Body of pancreas (tissue), 4 donors: ENCODE measurements around the gene HAP1. TPM values are rescaled to one million over a fixed set of nuclear protein-coding genes. Genes with fewer than 3 reads are reported as not detected.

Experiments used
- ATAC-seq: fragments of 150-250 bp; one replicate; pipeline ENCODE4 v1.9.1; 2016
- DNase-seq, 4 donors: peaks; one replicate each; pipeline ENCODE4 v3.0.0-alpha.2; 2019
- H3K27ac ChIP-seq, 4 donors: fragments of 200-600 bp; sonication (generic); 1 replicate in 3 of 4; 2 replicates in 1 of 4; pipeline versions ENCODE4 v1.5.1 to v1.6.1; 2016 to 2019; ENCODE audit warnings: mild to moderate bottlenecking in 1 of 4, mixed read lengths in 1 of 4, moderate library complexity in 1 of 4
- H3K27me3 ChIP-seq, 2 donors: fragments of 200-600 bp; sonication (generic); one replicate each; pipeline ENCODE4 v1.6.0; 2016; ENCODE audit warnings: mild to moderate bottlenecking in 1 of 2
- H3K36me3 ChIP-seq, 2 donors: fragments of 200-600 bp; sonication (generic); replicated peaks in 1 of 2; 2 replicates each; pipeline ENCODE4 v1.5.1; 2016; ENCODE audit warnings: low read depth in 2 of 2; ENCODE audit not compliant: insufficient read depth in 1 of 2
- H3K4me1 ChIP-seq: fragments of 200-600 bp; sonication (generic); one replicate; pipeline ENCODE4 v1.6.0; 2016
- H3K4me3 ChIP-seq, 2 donors: fragments of 200-600 bp; sonication (generic); 1 replicate in 1 of 2; 2 replicates in 1 of 2; pipeline ENCODE4 v1.5.1; 2016 to 2019
- H3K9me3 ChIP-seq, 3 donors: fragments of 200-600 bp; sonication (generic); 1 replicate in 2 of 3; 2 replicates in 1 of 3; pipeline ENCODE4 v1.5.1; 2016
- POLR2A ChIP-seq, 3 donors: fragments of 450-650 bp; IDR thresholded peaks; one replicate each; pipeline ENCODE4 v1.6.1; 2016; ENCODE audit warnings: antibody characterized with exemption in 3 of 3, mild to moderate bottlenecking in 2 of 3
- WGBS, 2 donors: methylation state at CpG; one replicate each; pipeline ENCODE4 v1.1.5; 2017; 5-methylcytosine and 5-hydroxymethylcytosine counted together
- intact Hi-C: fragments of 100-400 bp; cut with DNase I; formaldehyde crosslinking; loops from one replicate; pipeline ENCODE4 v1.15.1; 2023
- total RNA-seq, 2 donors: library from RNA; depleted of rRNA; stranded (reverse); fragments of >200 nt; gene quantifications; one replicate each; pipeline ENCODE4 v1.1.0, GENCODE V29; 2016
- TF ChIP-seq, protein P1 (sequence below), 7 experiments: fragments of 450-650 bp in 4 of 7; fragments of 200-600 bp in 3 of 7; sonication (generic) in 3 of 7; IDR thresholded peaks; one replicate each; pipeline ENCODE4 v1.5.1; 2016 to 2019; ENCODE audit warnings: antibody characterized with exemption in 7 of 7

HAP1 gene
- total RNA-seq, 2 donors from 2014 or later = 0.52 to 1.3 TPM

DNA sequence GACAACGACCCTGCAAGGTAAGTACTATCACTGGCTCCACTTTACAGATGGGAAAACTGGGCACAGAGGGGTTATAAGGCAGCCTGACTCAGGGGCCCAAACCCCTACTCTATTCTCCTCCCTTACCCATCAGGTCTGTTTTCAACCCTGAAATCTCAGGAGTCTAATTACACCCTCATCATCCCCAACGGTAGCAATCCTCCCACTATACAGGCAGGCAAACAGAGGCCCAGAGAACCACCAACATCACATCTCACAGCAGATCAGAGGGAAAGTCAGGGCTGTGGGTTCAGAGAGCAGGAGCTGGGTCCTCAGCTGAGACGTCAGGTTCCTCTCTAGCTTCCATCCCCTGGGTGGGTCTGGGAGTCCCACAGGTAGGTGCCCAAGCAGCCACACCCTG, 35.5 kb upstream of the HAP1 start:
- no peak overlapping the region for H3K27ac ChIP-seq
- peaks cover 39% of the 10 kb centered on the region in 2 donors for H3K36me3 ChIP-seq
- TF ChIP-seq, protein P1, sequence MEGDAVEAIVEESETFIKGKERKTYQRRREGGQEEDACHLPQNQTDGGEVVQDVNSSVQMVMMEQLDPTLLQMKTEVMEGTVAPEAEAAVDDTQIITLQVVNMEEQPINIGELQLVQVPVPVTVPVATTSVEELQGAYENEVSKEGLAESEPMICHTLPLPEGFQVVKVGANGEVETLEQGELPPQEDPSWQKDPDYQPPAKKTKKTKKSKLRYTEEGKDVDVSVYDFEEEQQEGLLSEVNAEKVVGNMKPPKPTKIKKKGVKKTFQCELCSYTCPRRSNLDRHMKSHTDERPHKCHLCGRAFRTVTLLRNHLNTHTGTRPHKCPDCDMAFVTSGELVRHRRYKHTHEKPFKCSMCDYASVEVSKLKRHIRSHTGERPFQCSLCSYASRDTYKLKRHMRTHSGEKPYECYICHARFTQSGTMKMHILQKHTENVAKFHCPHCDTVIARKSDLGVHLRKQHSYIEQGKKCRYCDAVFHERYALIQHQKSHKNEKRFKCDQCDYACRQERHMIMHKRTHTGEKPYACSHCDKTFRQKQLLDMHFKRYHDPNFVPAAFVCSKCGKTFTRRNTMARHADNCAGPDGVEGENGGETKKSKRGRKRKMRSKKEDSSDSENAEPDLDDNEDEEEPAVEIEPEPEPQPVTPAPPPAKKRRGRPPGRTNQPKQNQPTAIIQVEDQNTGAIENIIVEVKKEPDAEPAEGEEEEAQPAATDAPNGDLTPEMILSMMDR (IDR thresholded peaks at IDR 0.05) = no peak
- no peak for TF ChIP-seq POLR2A (IDR thresholded peaks at IDR 0.05)
- H3K4me1 ChIP-seq = peaks cover 32% of the 10 kb centered on the region
- DNase-seq (no peak), ATAC-seq (no peak)
- no peaks in the 10 kb centered on the region for H3K27me3 ChIP-seq
- 62 to 72% methylated on average over 2 to 3 of the region's 3 CpGs for WGBS, 2 donors
- H3K9me3 ChIP-seq = no peaks in the 10 kb centered on the region
- intact Hi-C loops = no loop called here
- H3K4me3 ChIP-seq = no peak overlapping the region

DNA sequence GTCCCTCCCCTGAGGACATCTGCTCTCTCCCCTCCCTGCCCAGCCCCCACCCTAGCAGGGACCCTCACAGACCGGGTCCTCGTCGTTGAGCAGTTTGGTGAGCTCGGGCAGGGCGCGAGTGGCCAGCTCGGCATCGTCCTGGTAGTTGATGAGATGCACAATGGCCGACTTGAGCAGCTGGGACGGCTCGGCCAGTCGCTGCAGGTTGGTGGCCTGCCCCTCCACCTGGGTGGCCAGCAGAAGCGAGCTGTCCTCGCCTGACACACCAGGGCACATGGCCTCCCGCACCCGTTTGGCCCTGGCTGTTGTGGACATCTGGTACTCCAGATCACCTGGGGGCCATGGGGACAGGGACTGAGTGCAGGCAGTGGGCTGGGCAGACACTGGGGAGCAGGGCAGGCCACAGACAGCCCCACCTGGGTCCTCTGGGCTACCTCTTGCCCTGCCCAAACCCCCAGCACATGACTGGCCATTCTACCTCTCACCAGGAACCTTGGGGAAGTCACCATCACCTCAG, 35.0 kb upstream of the HAP1 start:
- H3K27me3 ChIP-seq = no peaks in the 10 kb centered on the region
- ATAC-seq (no peak), DNase-seq (no peak)
- H3K27ac ChIP-seq = no peak overlapping the region
- intact Hi-C loops = no loop called here
- 89 to 95% methylated on average over 8 to 13 of the region's 16 CpGs for WGBS, 2 donors
- no peaks in the 10 kb centered on the region for H3K9me3 ChIP-seq
- TF ChIP-seq, protein P1 (IDR thresholded peaks at IDR 0.05) = no peak
- TF ChIP-seq POLR2A (IDR thresholded peaks at IDR 0.05) = no peak
- peaks cover 26% of the 10 kb centered on the region for H3K4me1 ChIP-seq
- no peak overlapping the region for H3K4me3 ChIP-seq
- peaks cover 39 to 44% of the 10 kb centered on the region in 2 donors for H3K36me3 ChIP-seq

DNA sequence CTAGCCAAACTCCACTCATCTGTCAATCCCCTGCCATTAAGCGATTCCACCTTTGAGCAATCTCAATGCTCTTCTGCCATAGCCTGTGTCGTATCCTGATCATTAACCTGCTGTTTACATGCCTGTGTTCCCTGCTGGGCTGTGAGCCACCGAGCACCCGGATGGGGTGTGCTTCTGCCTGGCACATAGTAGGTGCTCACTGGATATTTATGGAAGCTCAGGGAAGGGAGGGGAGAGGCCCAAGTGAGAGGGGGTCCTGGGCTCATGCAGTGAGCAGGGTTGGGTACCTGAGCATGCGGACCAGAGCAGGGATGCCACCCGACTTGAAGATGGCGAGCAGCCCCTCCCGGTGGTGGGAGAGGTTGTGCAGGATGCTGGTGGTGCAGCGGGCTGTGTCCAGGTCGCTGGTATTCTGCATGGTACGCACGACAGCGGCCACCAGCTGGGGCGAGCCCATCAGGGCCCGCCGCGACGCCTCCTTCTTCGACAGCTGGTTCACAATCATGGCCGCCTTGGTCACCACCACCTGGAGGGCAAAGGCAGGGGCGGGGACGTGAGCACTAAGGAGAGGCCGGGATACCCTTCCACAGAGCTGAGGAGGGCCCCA, 34.3 kb upstream of the HAP1 start:
- peaks cover 22% of the 10 kb centered on the region for H3K4me1 ChIP-seq
- no peaks in the 10 kb centered on the region for H3K27me3 ChIP-seq
- ATAC-seq (no peak), DNase-seq (no peak)
- H3K36me3 ChIP-seq = peaks cover 40 to 47% of the 10 kb centered on the region in 2 donors
- H3K9me3 ChIP-seq = no peaks in the 10 kb centered on the region
- no peak overlapping the region for H3K27ac ChIP-seq
- intact Hi-C loops = no loop called here
- H3K4me3 ChIP-seq = no peak overlapping the region
- 84 to 91% methylated on average over 17 to 22 of the region's 23 CpGs for WGBS, 2 donors
- TF ChIP-seq, protein P1 (IDR thresholded peaks at IDR 0.05) = no peak
- TF ChIP-seq POLR2A (IDR thresholded peaks at IDR 0.05) = no peak

DNA sequence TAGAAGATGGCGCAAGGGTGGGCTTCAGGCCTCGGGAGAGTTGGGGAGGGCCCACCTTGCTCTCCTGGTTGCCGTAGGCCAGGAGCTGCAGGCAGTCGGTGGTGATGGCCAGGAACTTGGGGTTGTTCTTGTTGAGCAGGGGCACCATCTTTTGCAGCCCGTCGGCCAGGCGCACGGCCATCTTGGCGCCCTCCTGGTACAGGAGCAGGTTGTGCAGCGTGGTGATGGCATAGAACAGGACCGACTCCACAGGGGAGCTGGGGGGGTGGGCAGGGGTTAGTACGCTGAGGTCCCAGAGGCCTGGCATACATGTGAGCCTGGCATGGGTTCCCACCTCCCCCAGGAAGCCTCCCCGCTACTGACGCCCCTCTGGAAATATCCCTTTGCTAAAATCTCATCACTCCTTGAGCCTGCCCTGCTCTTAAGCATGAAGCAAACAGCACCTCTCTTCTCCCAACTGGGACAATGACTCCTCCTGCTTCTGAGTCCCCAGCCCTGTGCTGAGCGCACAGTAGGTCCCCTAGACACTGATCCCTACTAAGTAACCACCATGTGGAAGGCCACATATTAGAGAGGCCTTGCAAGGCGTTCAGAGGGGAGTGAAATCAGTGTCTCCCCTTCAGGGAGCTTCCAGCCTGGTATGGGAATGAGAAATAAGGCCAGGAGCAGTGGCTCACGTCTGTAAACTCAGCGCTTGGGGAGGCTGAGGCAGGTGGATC, 33.0 kb upstream of the HAP1 start:
- no peak overlapping the region for H3K4me3 ChIP-seq
- no peak for ATAC-seq
- WGBS, 2 donors = 83 to 92% methylated on average over 5 to 18 of the region's 18 CpGs
- intact Hi-C loops = no loop called here
- no peak for DNase-seq
- H3K27me3 ChIP-seq = no peaks in the 10 kb centered on the region
- no peak overlapping the region for H3K27ac ChIP-seq
- TF ChIP-seq, protein P1 (IDR thresholded peaks at IDR 0.05) = no peak
- TF ChIP-seq POLR2A (IDR thresholded peaks at IDR 0.05) = no peak
- H3K4me1 ChIP-seq = peaks cover 9% of the 10 kb centered on the region
- no peaks in the 10 kb centered on the region for H3K9me3 ChIP-seq
- peaks cover 53 to 58% of the 10 kb centered on the region in 2 donors for H3K36me3 ChIP-seq
